HG03159 (cell line): Measurements from ENCODE around the gene NDUFA1.
A peak's percentile ranks its signal among the peaks of the same experiment; 100 is the strongest.
"Not testable (repeated sequence)": the region's sequence is repeated elsewhere in the genome, so short reads cannot be mapped to it uniquely, and the experiment has no call there.

ENCODE experiments used
- ATAC-seq: cut with Tn5 transposase; IDR thresholded peaks from one replicate; pipeline ENCODE4 v1.9.1; 2021; ENCODE audit warnings: mild to moderate bottlenecking, moderate library complexity; ENCODE audit not compliant: unreplicated experiment

NDUFA1 gene

GRCh38 chrX:119871599-119872395, at the start of gene NDUFA1, which contains the start of gene RNF113A:
TSS of gene NDUFA1 (plus strand) at chrX:119871832. CDS start at chrX:119871912, 80 bp downstream.
TSS of gene RNF113A (minus strand) at chrX:119871733. CDS start at chrX:119871613, 120 bp downstream.
- ATAC-seq: peak; percentile 86

GRCh38 chrX:119824221-119824620, 47.4 kb upstream of the NDUFA1 start:
- ATAC-seq: not testable (repeated sequence)

DNA sequence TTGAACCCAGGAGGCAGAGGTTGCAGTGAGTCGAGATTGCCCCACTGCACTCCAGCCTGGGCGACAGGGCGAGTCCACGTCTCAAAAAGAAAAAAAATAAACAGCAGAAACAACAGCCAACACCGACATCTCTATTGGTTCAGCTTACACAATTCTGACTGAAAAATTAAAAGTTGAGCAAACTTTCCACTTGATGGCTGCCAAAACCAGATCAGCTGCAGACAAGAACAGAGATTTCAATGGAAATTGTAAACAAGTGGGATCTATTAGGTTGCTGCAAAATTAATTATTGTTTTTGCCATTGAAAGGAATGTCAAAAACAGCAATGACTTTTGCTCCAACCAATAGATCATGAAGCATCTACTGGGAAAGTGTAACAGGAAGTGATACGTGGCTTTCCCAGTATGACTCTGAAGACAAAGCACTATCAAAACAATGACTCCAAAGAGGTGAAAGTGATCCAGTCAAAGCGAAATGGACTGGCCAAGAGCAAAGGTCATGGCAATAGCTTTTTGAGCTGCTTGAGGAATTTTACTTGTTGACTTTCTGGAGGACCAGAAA, 45.2 kb upstream of the NDUFA1 start:
- ATAC-seq: no peak

- ATAC-seq: no peak
Observed at GRCh38 chrX:119828446-119828845, 43.2 kb upstream of the NDUFA1 start.

- no peak for ATAC-seq
Observed at GRCh38 chrX:119833905-119834304, 37.7 kb upstream of the NDUFA1 start.

DNA sequence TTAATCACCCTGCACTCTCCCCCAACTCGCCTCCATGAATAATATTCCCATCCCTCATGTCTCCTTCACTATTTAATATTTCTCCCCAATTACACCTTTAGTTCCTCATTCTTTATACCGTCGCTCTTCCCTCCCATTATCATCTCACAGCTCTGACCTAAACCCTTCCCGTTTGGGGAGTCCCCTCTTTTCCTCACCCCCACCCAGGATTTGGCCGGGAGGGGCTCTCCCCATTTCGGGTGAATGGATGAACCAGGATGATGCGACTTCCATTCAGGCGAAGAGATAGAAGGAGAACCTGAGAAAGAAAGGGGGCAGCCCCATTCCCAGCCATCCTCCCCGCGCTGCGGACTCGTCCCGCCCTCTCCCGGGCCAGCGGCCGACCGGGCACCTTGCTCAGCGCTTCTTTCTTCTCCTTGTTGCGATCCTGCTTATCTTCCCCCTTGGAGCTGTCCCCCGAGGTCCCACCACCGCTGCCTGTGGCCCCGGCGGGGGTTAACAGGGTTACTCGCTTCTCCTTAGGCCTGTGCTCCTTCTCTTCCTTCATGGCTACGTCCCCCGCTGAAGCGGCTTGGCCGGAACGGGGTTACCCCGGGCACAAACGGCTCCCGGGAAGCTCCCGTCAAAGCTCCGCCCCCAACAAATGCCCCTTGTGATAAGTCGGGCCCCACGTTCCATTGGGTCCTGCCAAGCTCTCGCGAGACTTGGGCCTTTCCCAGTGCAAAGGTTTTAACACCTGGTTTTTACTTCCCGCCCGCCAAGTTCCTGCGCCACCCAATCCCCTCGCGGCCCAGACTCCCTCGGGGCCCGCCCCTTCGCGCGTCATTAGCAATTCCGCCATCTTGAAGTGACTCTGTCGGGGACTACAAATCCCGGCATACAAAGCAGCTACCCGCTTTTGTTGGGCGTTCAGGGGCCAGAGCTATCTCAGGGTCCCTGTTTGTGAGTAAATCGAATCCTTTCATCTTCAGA, 19.0 kb upstream of the NDUFA1 start, which contains the start of gene UPF3B:
UPF3B (minus strand) TSS at position 582 of the 972 bp plus-strand sequence; CDS start at position 547, 35 bp downstream.
- ATAC-seq: peak; percentile 98

GRCh38 chrX:119853444-119853843, 18.2 kb upstream of the NDUFA1 start:
- no peak for ATAC-seq

DNA sequence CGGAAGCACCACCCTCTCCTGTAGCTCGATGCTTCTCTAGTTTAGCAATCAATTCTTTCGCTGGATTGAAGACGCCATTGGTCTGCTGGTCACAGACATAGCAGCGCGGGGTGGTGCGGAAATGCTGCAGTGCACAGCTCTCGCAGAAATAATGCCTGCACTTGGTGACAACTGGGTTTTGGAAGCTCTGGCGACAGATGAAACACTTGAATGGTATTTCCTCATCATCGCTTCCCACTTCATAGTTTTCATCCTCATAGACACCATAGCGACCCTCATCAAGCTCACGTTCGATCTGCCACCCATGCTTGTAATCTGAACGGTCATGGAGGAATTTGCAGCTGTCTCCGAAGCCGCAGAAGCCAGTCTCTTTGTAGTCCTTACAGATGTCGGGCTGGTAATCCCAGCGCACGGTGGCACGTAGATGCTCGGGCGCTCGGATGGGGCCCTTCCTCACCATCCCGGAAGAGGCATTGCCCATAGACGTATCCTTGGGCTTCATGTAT, 953 bp upstream of the NDUFA1 start:
- ATAC-seq: peak; percentile 13

DNA sequence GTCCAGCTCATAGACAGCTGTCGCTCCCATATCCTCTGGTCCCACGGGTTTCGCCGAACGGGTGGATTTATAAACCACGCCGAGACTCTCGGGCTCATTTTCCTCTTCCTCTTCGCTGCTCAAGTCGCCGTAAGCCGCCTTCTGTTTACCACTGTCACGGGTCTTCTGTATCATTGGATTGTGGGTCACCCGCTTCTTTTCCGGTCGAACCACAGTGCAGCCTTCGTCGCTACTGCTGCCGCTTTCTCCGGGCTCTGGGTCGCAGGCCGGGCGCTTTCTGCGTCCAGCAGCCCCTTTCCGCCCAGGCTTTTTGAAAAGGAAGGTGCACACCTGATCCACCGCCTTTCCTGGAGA, 410 bp upstream of the NDUFA1 start:
- ATAC-seq: peak; percentile 37

DNA sequence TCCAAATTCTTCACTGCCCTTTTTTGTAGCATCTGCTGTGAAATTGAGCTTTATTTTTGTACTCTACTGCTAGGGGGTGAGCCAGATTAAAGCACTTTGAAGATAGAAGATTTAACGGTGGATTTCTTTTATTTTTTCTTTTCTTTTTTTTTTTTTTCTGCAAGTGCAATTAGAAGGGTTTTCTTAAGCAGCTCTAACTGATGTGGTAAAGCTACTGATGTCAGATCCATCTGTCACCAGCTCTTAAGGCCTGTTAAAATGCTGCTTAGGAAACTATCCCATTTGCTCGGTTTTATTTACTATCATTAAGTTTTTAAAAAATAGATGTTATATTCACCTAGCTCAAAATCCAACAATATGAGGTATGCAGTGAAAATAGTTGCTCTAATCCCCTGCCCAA, 7.1 kb downstream of the NDUFA1 start:
- no peak for ATAC-seq

DNA sequence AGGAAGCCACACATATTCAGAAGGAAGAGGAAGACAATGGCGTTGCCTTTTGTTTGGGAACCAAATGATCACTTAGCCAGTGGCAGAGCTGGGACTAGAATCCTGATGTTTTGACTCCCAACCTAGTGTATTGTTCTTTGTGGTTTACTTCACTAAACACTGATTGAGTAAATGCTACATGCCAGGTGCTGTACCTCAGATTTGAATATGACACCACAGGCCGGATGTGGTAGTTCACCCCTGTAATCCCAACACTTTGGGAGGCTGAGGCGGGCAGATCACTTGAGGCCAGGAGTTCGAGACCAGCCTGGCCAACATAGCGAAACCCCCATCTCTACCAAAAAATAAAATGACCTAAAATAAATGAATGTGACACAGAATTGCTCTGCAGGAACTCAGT, 8.4 kb downstream of the NDUFA1 start:
- no peak for ATAC-seq

GRCh38 chrX:119880552-119881437, 9.2 kb downstream of the NDUFA1 start:
- peak; percentile 83 for ATAC-seq

DNA sequence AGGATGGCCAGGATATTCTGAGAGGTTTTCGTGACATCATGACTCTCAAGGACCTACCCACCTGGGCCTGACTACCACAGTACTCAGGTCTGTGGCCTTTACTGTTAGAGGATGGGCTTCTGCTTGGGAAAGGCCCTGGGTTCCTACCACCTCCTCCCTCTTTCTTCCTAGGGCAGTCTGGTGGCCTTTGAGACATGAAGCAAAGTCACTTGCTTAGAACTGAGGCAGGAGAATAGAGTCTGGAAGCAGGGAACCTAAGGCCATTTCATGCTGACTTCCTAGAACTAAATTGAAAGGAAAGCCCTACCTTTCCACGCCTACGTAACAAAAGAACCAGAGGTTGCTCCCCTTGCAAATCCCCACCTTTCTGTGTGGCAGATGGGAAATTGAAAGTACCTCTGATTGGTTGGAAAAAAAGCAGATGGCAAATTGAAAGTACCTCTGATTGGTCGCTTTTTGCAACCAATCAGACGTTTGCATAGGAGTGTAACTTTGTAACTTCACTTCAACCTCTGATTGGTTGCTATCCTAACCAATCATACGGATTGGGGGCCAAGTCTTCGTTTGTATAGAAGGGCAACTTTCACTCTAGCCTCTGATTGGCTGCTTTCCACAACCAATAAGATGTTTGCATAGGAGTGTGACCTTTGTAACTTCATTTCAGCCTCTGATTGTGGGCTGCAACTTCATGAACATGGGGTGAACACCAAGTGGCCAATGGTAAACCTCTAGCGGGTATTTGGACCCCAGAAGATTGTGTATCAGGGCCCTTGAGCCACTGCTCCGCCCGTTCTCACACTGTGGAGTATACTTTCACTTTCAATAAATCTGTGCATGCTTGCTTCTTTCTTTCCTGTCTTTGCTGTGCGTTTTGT, 14.2 kb downstream of the NDUFA1 start:
- no peak for ATAC-seq

DNA sequence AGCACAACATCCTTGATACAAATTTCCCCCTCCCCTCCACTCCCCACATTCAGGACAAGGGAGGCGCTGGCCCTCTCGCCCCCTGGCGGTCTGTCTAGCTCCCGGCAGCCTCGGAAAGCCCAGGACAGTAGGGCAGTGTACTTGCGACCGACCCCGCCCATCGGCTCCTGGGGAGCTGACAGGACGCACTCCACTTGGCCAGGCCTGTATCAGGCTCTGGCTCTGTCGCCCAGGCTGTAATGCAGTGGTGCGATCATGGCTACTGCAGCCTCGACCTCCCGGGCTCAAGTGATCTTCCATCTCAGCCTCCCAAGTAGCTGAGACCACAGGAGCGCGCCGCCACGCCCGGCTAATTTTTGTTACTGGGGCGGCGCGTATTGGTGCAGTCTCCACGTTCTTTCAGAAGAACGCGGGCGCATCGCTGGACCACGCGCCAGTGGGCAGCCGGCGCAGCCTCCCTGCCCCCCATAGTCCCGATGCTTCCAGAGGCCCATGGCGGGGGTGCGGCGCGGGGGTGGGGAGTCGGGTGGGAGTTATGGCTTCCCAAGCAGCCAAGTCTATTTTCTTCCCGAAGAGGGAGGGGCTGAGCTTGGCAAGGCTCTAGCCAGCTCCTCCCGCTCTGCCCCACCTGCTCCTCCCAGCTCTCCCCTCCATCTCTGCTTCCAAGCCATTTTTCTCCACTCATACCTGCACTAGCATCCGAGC, 16.2 kb downstream of the NDUFA1 start:
- ATAC-seq: peak; percentile 78

DNA sequence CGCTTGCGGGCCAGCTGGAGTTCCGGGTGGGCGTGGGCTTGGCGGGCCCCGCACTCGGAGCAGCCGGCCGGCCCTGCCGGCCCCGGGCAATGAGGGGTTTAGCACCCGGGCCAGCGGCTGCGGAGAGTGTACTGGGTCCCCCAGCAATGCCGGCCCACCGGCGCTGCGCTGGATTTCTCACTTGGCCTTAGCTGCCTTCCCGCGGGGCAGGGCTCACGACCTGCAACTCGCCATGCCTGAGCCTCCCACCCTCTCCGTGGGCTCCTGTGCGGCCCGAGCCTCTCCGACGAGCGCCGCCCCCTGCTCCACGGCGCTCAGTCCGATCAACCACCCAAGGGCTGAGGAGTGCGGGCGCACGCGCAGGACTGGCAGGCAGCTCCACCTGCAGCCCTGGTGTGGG, 19.0 kb downstream of the NDUFA1 start:
- not testable (repeated sequence) for ATAC-seq

DNA sequence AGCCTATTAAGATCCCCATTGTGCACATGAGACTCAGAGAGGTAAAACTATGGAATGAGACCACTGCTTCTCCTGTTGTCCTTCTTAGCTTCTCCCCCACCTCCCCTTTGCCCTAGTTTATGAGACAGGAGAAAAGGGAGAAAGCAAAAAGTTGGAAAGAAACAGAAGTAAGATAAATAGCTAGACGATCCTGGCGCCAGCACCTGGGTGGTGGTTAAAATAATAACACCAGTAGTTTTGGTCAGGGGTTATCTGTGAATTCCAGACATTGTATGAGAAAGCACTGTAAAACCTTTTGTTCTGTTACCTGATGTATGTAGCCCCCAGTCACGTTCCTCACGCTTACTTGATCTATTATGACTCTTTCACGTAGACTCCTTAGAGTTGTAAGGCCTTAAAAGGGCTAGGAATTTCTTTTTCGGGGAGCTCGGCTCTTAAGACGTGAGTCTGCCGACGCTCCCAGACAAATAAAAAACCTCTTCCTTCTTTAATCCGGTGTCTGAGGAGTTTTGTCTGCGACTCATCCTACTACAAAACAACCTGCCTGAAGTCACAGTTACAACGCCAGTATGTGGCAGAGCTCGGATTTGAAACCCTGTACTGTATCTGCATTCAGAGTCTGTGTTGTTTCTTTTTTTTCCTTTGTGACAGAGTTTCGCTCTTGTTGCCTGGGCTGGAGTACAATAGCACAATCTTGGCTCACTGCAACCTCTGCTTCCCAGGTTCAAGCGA, 20.5 kb downstream of the NDUFA1 start:
- ATAC-seq: not testable (repeated sequence)

DNA sequence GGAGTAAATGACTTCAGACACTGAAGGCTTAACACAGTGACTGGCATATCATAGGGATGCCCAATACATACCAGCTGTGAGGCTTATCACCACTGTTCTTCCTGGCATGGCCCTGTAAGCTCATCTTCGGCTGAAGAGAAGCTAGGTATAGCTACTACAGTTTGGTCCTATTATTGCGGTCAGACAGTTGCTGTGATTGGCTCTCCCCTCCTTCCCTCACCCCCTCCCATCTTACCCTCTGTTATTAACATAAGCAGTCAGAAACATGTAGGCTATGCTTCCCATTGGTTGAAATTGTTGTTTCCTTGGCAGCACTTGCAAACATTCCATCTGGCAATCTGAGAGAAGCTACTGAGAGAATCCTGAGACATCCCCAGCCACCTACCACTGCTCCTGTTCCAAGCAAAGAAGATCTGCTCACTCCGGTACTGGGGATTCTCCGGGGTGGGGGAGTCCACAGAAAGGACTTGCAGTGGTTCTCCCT, 24.3 kb downstream of the NDUFA1 start, which contains the start of gene AKAP14:
AKAP14 (plus strand) TSS at position 51 of the 484 bp plus-strand sequence. CDS start 7,331 bp downstream, outside the sequence.
- no peak for ATAC-seq
